ENCODE measurements around the gene SOX8.
"Not testable (repeated sequence)": the region's sequence is repeated elsewhere in the genome, so short reads cannot be mapped to it uniquely, and the experiment has no call there.

The SOX8 gene

GRCh38 chr16:955766-956165 is 25.8 kb upstream of the SOX8 start:
- DNase-seq, result not testable (repeated sequence)

- DNase-seq, result no peak
Measured at GRCh38 chr16:959232-960040, 22.1 kb upstream of the SOX8 start.

GRCh38 chr16:962366-962765 is 19.2 kb upstream of the SOX8 start:
- no peak for DNase-seq

GRCh38 chr16:962901-963814 is 18.4 kb upstream of the SOX8 start:
- no peak for DNase-seq

- DNase-seq, result no peak
Measured at GRCh38 chr16:963913-964312, 17.7 kb upstream of the SOX8 start.

- no peak for DNase-seq
Measured at GRCh38 chr16:964356-965035, 17.1 kb upstream of the SOX8 start.

GRCh38 chr16:965036-965395 is 16.6 kb upstream of the SOX8 start:
- no peak for DNase-seq

- DNase-seq, result no peak
Measured at GRCh38 chr16:965487-965886, 16.1 kb upstream of the SOX8 start.

GRCh38 chr16:966035-966434 is 15.5 kb upstream of the SOX8 start:
- DNase-seq, result no peak

GRCh38 chr16:966505-966904 is 15.1 kb upstream of the SOX8 start:
- DNase-seq, result no peak

- no peak for DNase-seq
Measured at GRCh38 chr16:967077-967541, 14.5 kb upstream of the SOX8 start.

- DNase-seq, result no peak
Measured at GRCh38 chr16:967546-968295, 13.8 kb upstream of the SOX8 start.

- peak; percentile 17 for DNase-seq
Measured at GRCh38 chr16:968620-969019, 12.9 kb upstream of the SOX8 start.

GRCh38 chr16:969508-970385 is 11.8 kb upstream of the SOX8 start:
- DNase-seq, result peak; percentile 35

- no peak for DNase-seq
Measured at GRCh38 chr16:970386-970765, 11.2 kb upstream of the SOX8 start.

GRCh38 chr16:970766-971581 is 10.6 kb upstream of the SOX8 start, which contains the start of gene LMF1:
Gene LMF1 (minus strand): TSS chr16:970984. CDS start chr16:970980, 4 bp downstream.
- DNase-seq, result peak; percentile 94

GRCh38 chr16:971582-971905 is 10.0 kb upstream of the SOX8 start:
- DNase-seq, result no peak

- no peak for DNase-seq
Measured at GRCh38 chr16:971981-972315, 9.6 kb upstream of the SOX8 start.

GRCh38 chr16:972316-973002 is 9.1 kb upstream of the SOX8 start:
- DNase-seq, result no peak

GRCh38 chr16:973366-973765 is 8.2 kb upstream of the SOX8 start:
- DNase-seq, result no peak
